Brain microvascular endothelial cell (primary cell): ENCODE results near the gene EIPR1.

Experiments used
- DNase-seq: peaks from one replicate; pipeline ENCODE4 v3.0.0-alpha.2; 2020
- H3K27ac ChIP-seq: fragments of 250-450 bp; sonication (Bioruptor Pico); 2 replicates; pipeline ENCODE4 v1.5.1; 2020; ENCODE audit warnings: mild to moderate bottlenecking, moderate library complexity
- H3K27me3 ChIP-seq: fragments of 250-450 bp; sonication (Bioruptor Pico); replicated peaks from 2 replicates; pipeline ENCODE4 v1.5.1; 2020; ENCODE audit warnings: mild to moderate bottlenecking
- H3K36me3 ChIP-seq: fragments of 250-450 bp; sonication (Bioruptor Pico); replicated peaks from 2 replicates; pipeline ENCODE4 v1.5.1; 2020; ENCODE audit warnings: mild to moderate bottlenecking
- H3K4me3 ChIP-seq: 2 replicates; pipeline ENCODE4 v1.5.1; 2011; ENCODE audit warnings: low read depth, mild to moderate bottlenecking, control low read depth, low read length, moderate library complexity
- in situ Hi-C: cut with HindIII; loops from 2 replicates; pipeline ENCODE4 v1.10.0; 2017; ENCODE audit warnings: low sequenced_read_pairs, low pct_ligation_motif_present
- TF ChIP-seq, protein P1 (sequence below): IDR thresholded peaks from 2 replicates; pipeline ENCODE4 v1.5.1; 2011; ENCODE audit warnings: low read depth, mild to moderate bottlenecking, moderate library complexity, low read length, control low read depth, inconsistent platforms; ENCODE audit errors: missing control alignments

Gene EIPR1

DNA sequence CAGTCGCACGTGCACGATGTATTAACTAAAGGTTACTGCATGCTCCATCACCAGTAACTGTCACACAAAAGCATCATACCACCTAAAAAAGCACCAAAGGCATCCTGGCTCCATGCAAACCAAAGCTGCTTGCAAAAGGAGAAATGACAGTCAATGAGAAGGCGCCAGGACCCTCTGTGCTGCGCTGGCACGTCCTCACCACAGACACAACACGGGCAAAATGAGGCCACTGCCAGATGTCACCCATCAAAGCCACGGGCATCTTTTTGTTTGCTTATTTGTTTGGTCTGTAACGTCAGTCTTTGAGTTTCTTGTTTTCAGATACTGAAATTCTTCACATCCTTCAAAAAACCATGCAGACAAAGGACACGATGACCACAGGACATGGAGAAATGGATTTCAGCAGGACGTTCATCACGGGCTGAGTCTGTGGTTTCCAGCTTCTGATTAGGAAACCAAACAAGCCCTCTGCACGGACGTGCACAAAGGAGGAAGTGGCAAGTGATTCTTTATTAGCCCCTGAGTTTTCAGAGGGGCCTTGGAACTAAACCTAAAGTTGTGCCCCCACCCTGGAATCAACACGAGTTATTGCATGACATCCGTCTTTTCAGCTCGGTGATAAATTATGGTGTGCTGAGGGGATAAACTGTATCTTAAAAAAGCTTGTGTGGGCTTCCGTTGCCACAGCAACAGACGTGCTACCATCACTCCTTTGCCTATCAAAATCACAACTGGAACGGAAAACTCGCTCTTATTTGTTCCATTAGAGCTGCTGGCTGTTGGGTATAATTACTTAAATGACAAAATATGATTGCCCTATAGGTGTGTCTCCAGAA, 181.8 kb downstream of the EIPR1 start:
- no peak for DNase-seq
- no peak overlapping the region for H3K4me3 ChIP-seq
- in situ Hi-C loops: no loop called here
- H3K36me3 ChIP-seq: peaks cover 4% of the 10 kb centered on the region
- H3K27ac ChIP-seq: no peak overlapping the region
- TF ChIP-seq, protein P1, sequence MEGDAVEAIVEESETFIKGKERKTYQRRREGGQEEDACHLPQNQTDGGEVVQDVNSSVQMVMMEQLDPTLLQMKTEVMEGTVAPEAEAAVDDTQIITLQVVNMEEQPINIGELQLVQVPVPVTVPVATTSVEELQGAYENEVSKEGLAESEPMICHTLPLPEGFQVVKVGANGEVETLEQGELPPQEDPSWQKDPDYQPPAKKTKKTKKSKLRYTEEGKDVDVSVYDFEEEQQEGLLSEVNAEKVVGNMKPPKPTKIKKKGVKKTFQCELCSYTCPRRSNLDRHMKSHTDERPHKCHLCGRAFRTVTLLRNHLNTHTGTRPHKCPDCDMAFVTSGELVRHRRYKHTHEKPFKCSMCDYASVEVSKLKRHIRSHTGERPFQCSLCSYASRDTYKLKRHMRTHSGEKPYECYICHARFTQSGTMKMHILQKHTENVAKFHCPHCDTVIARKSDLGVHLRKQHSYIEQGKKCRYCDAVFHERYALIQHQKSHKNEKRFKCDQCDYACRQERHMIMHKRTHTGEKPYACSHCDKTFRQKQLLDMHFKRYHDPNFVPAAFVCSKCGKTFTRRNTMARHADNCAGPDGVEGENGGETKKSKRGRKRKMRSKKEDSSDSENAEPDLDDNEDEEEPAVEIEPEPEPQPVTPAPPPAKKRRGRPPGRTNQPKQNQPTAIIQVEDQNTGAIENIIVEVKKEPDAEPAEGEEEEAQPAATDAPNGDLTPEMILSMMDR: no peak
- no peaks in the 10 kb centered on the region for H3K27me3 ChIP-seq

DNA sequence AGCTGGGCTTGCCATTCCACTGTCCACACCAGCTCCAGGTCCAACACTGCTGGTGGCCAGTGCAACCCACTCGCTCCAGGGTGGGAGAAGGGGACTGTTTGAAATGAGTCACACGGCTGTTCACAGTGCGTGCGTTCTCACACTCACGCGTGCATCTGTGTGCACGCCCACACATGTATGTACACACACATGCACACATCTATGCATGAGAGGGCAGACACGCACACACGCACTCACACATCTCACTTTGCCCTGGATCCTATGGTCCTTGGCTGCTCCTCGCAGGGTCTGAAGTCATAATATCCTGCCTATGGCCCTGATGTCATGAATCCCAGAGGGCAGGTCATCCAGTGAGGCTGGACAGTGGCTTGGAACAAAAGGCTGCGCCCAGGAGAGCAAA, 182.8 kb downstream of the EIPR1 start:
- Histone ChIP-seq H3K27ac (no peak overlapping the region), H3K4me3 (no peak overlapping the region), H3K36me3 (peaks cover 4% of the 10 kb centered on the region), H3K27me3 (no peaks in the 10 kb centered on the region)
- DNase-seq: no peak
- in situ Hi-C loops: no loop called here
- TF ChIP-seq, protein P1: no peak

DNA sequence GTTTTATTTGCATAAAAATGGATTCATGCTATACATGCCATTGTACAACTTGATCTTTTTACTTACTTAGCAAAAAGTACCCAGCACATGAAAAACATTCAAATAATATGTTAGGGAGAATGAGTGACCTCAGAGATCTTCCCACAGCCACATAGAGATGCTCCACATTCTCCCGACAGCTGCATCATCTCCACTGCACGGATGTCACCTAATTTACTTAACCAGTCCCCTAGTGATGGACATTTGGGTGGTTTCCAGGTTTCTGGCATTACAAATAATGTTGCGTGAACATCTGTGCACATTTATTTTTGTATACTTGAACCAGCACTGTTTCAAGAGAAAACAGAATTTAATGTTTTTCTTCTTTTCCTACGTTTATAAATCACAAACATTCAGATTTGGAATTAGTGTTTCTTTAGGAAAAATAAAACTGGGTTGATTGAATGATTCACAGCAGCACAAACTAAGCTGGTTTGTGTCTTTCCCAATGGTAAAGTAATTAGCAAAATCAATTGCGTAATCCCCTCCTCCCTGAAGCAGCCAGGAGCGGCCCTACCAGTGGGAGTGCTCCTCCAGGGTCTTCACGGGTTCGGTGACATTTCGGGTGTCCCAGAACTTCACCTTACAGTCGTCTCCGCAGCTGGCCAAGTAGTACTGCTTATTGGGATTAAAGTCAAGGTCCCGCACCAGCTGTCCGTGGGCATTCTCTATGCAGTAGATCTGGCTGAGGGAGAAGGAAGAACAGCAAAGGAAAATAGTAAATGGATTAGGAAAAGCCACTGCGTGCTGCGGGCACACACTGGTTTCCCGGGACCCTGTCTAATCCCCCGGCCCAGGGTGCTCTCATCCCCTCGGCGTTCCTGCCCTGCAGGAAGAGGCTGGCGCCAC, 183.9 kb downstream of the EIPR1 start:
- TF ChIP-seq, protein P1: no peak
- DNase-seq: no peak
- Histone ChIP-seq H3K27me3 (no peaks in the 10 kb centered on the region), H3K36me3 (peaks cover 4% of the 10 kb centered on the region), H3K27ac (no peak overlapping the region), H3K4me3 (no peak overlapping the region)
- in situ Hi-C loops: no loop called here

DNA sequence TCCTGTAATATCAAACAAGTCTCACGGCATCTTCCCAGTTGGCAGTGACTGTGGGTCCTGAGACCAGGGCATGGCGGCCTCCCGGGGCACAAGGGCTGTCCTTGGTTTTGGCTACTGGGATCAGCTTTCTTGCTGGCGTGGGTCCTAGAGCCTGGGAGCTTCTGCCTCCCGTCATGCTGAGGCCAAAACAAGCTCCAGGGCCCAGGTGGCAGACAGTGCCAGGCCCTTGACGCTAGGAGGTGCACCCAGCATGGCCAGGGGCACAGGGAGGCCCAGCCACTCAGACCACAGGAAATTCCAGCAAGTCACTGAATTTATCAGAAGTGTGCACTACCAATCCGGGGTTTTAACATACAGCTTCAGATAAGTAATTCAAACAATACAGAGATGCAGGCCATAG, 184.7 kb downstream of the EIPR1 start:
- no peak for DNase-seq
- Histone ChIP-seq H3K27ac (no peak overlapping the region), H3K27me3 (no peaks in the 10 kb centered on the region), H3K4me3 (no peak overlapping the region), H3K36me3 (peaks cover 4% of the 10 kb centered on the region)
- TF ChIP-seq, protein P1: no peak
- in situ Hi-C loops: no loop called here

DNA sequence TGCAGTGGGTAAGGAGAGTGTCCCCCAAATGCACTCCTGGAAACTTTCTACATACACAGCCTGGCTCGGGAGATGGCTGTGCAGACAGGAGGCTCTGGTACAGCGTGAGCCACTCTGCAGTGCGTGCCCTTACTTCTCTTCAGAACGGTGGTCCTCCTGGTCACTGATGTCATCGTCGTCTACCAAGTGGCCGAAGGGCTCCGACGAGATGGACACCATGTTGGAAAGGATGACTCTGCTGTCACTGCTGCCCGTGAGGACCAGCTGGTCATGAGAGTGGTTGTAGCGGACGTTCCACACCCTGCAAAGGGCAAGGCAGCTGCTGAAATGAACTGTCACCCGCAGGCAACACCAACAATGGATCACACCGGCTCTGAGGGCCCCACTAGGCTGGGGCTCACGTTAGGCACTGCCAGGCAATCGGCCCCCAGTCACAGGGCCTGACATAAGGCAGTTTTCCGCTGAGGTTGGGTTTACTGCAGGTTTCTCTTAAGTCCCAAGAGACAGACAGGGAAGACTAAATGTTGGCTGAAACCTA, 185.3 kb downstream of the EIPR1 start:
- Histone ChIP-seq H3K27me3 (no peaks in the 10 kb centered on the region), H3K4me3 (no peak overlapping the region), H3K36me3 (peaks cover 4% of the 10 kb centered on the region), H3K27ac (no peak overlapping the region)
- no peak for DNase-seq
- in situ Hi-C loops: no loop called here
- TF ChIP-seq, protein P1: no peak
